ENCODE measurements around the gene STON2.

DNA sequence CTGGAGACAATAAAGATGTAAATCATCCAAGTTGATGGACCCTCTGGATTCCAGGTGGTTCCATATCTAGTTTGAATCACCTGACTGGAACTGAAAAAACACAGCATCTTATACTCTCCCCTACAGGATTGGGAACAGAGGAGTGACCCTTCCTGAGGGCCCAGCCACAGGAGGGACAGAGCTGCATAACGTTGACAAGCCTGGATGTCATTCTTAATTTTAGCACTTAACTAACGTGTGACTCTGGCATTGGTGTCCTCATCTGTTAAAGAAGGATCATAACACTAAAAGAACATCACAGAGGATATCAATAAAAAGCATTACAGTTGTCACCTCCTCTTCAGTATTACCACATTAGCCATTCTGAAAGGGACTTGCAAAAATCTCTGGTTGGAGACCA, 47.7 kb downstream of the STON2 start:
- TF ChIP-seq, protein P1, sequence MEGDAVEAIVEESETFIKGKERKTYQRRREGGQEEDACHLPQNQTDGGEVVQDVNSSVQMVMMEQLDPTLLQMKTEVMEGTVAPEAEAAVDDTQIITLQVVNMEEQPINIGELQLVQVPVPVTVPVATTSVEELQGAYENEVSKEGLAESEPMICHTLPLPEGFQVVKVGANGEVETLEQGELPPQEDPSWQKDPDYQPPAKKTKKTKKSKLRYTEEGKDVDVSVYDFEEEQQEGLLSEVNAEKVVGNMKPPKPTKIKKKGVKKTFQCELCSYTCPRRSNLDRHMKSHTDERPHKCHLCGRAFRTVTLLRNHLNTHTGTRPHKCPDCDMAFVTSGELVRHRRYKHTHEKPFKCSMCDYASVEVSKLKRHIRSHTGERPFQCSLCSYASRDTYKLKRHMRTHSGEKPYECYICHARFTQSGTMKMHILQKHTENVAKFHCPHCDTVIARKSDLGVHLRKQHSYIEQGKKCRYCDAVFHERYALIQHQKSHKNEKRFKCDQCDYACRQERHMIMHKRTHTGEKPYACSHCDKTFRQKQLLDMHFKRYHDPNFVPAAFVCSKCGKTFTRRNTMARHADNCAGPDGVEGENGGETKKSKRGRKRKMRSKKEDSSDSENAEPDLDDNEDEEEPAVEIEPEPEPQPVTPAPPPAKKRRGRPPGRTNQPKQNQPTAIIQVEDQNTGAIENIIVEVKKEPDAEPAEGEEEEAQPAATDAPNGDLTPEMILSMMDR (IDR thresholded peaks at IDR 0.05), result no peak
- TF ChIP-seq POLR2A (IDR thresholded peaks at IDR 0.05), result no peak

Measured in body of pancreas (tissue), 4 donors.